IPS-15b (cell line): Measurements from ENCODE around the gene PKN1.
A peak's percentile ranks its signal among the peaks of the same experiment; 100 is the strongest.

Experiments used
- H3K27me3 ChIP-seq: one replicate; pipeline ENCODE4 v1.6.1; 2013; ENCODE audit warnings: low read length; ENCODE audit not compliant: control insufficient read depth, insufficient read depth
- H3K36me3 ChIP-seq: one replicate; pipeline ENCODE4 v1.6.1; 2013; ENCODE audit warnings: low read length; ENCODE audit not compliant: control insufficient read depth, insufficient read depth
- H3K4me1 ChIP-seq: one replicate; pipeline ENCODE4 v1.6.1; 2013; ENCODE audit warnings: mild to moderate bottlenecking, low read length; ENCODE audit not compliant: control insufficient read depth, insufficient read depth
- H3K4me3 ChIP-seq: one replicate; pipeline ENCODE4 v1.5.1; 2013; ENCODE audit warnings: low read depth, low read length
- H3K9ac ChIP-seq: one replicate; pipeline ENCODE4 v1.6.1; 2013; ENCODE audit warnings: low read depth, mild to moderate bottlenecking, low read length
- H3K9me3 ChIP-seq: one replicate; pipeline ENCODE4 v1.6.1; 2013; ENCODE audit warnings: mild to moderate bottlenecking, low read length; ENCODE audit not compliant: control insufficient read depth, insufficient read depth

Gene PKN1

GRCh38 chr19:14475251-14476073 is 42.4 kb downstream of the PKN1 start, which contains the start of gene PTGER1:
PTGER1 (minus strand) TSS chr19:14475354; CDS start chr19:14474320, 1,034 bp downstream.
- no peaks in the 10 kb centered on the region for H3K27me3 ChIP-seq
- peaks cover 23% of the 10 kb centered on the region for H3K36me3 ChIP-seq
- H3K4me3 ChIP-seq: peak within 1 kb of the TSS; percentile 16
- H3K9me3 ChIP-seq: no peaks in the 10 kb centered on the region
- no peak within 1 kb of the TSS for H3K9ac ChIP-seq
- peaks cover 3% of the 10 kb centered on the region for H3K4me1 ChIP-seq

- Histone ChIP-seq H3K4me1 (peaks cover 3% of the 10 kb centered on the region), H3K36me3 (peaks cover 24% of the 10 kb centered on the region), H3K4me3 (no peak overlapping the region), H3K9me3 (no peaks in the 10 kb centered on the region), H3K27me3 (no peaks in the 10 kb centered on the region), H3K9ac (no peak overlapping the region)
Measured at GRCh38 chr19:14476327-14476672, 43.2 kb downstream of the PKN1 start.

GRCh38 chr19:14476673-14477401 is 43.7 kb downstream of the PKN1 start:
- Histone ChIP-seq H3K9me3 (no peaks in the 10 kb centered on the region), H3K4me3 (no peak overlapping the region), H3K4me1 (peaks cover 3% of the 10 kb centered on the region), H3K9ac (no peak overlapping the region), H3K27me3 (no peaks in the 10 kb centered on the region), H3K36me3 (peaks cover 26% of the 10 kb centered on the region)

GRCh38 chr19:14477418-14478112 is 44.5 kb downstream of the PKN1 start:
- no peaks in the 10 kb centered on the region for H3K9me3 ChIP-seq
- H3K4me1 ChIP-seq: peaks cover 3% of the 10 kb centered on the region
- H3K4me3 ChIP-seq: no peak overlapping the region
- no peak overlapping the region for H3K9ac ChIP-seq
- H3K36me3 ChIP-seq: peaks cover 32% of the 10 kb centered on the region
- H3K27me3 ChIP-seq: no peaks in the 10 kb centered on the region

- Histone ChIP-seq H3K4me3 (no peak overlapping the region), H3K4me1 (peaks cover 3% of the 10 kb centered on the region), H3K9ac (no peak overlapping the region), H3K36me3 (peaks cover 32% of the 10 kb centered on the region), H3K9me3 (no peaks in the 10 kb centered on the region), H3K27me3 (no peaks in the 10 kb centered on the region)
Measured at GRCh38 chr19:14478113-14478545, 45.0 kb downstream of the PKN1 start.

- H3K4me1 ChIP-seq: peaks cover 3% of the 10 kb centered on the region
- H3K36me3 ChIP-seq: peaks cover 32% of the 10 kb centered on the region
- H3K9me3 ChIP-seq: no peaks in the 10 kb centered on the region
- no peak overlapping the region for H3K4me3 ChIP-seq
- H3K27me3 ChIP-seq: no peaks in the 10 kb centered on the region
- H3K9ac ChIP-seq: no peak overlapping the region
Measured at GRCh38 chr19:14479309-14479974, 46.3 kb downstream of the PKN1 start.

- Histone ChIP-seq H3K27me3 (no peaks in the 10 kb centered on the region), H3K36me3 (peaks cover 32% of the 10 kb centered on the region), H3K9ac (no peak overlapping the region), H3K9me3 (no peaks in the 10 kb centered on the region), H3K4me3 (peak overlapping the region; percentile 4), H3K4me1 (peaks cover 3% of the 10 kb centered on the region)
Measured at GRCh38 chr19:14479975-14480699, 47.0 kb downstream of the PKN1 start.

- Histone ChIP-seq H3K27me3 (no peaks in the 10 kb centered on the region), H3K9ac (no peak overlapping the region), H3K36me3 (peaks cover 32% of the 10 kb centered on the region), H3K4me3 (no peak overlapping the region), H3K4me1 (peaks cover 3% of the 10 kb centered on the region), H3K9me3 (no peaks in the 10 kb centered on the region)
Measured at GRCh38 chr19:14480700-14481079, 47.6 kb downstream of the PKN1 start.

- peaks cover 32% of the 10 kb centered on the region for H3K36me3 ChIP-seq
- H3K9ac ChIP-seq: no peak overlapping the region
Measured at GRCh38 chr19:14482172-14482941, 49.3 kb downstream of the PKN1 start.

GRCh38 chr19:14487370-14488125 is 54.4 kb downstream of the PKN1 start:
- peaks cover 9% of the 10 kb centered on the region for H3K36me3 ChIP-seq
- no peaks in the 10 kb centered on the region for H3K9me3 ChIP-seq
- H3K4me1 ChIP-seq: no peaks in the 10 kb centered on the region

More at GRCh38 chr19:14482172-14482941, 49.3 kb downstream of the PKN1 start:
- H3K27me3 ChIP-seq: no peaks in the 10 kb centered on the region
- H3K9me3 ChIP-seq: no peaks in the 10 kb centered on the region
- H3K4me3 ChIP-seq: no peak overlapping the region
- H3K4me1 ChIP-seq: no peaks in the 10 kb centered on the region

More at GRCh38 chr19:14487370-14488125, 54.4 kb downstream of the PKN1 start:
- Histone ChIP-seq H3K4me3 (no peak overlapping the region), H3K27me3 (no peaks in the 10 kb centered on the region), H3K9ac (no peak overlapping the region)
